ENCODE results near the gene DYNC2H1.

DYNC2H1 gene

DNA sequence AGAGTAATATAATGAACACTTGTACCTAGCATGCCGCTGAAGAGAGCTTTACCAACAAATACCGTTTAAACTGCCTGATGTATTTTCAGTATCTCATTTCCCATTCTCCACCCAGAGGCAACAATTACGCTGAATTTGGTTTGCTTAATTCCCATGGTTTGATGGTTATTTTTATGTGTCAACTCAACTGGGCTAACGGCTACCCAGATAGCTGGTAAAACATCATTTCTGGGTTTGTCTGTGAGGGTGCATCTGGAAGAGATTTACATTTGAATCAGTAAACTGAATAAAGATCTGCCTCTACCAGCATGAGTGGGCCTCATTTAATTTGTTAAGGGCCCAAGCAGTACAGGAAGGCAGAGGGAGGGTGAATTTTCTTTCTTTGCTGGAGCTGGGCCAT is 377.9 kb downstream of the DYNC2H1 start:
- Histone ChIP-seq H3K27ac (replicated peaks) (no peak overlapping the region), H3K27me3 (ENCODE audit: insufficient read depth, poor library complexity, severe bottlenecking) (no peaks in the 10 kb centered on the region), H3K4me3 (replicated peaks; ENCODE audit: insufficient read depth, low read length) (no peak overlapping the region)
- TF ChIP-seq, protein P1, sequence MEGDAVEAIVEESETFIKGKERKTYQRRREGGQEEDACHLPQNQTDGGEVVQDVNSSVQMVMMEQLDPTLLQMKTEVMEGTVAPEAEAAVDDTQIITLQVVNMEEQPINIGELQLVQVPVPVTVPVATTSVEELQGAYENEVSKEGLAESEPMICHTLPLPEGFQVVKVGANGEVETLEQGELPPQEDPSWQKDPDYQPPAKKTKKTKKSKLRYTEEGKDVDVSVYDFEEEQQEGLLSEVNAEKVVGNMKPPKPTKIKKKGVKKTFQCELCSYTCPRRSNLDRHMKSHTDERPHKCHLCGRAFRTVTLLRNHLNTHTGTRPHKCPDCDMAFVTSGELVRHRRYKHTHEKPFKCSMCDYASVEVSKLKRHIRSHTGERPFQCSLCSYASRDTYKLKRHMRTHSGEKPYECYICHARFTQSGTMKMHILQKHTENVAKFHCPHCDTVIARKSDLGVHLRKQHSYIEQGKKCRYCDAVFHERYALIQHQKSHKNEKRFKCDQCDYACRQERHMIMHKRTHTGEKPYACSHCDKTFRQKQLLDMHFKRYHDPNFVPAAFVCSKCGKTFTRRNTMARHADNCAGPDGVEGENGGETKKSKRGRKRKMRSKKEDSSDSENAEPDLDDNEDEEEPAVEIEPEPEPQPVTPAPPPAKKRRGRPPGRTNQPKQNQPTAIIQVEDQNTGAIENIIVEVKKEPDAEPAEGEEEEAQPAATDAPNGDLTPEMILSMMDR (IDR thresholded peaks at IDR 0.05; ENCODE audit: insufficient read depth, low read length) = no peak
- TF ChIP-seq, protein P2, sequence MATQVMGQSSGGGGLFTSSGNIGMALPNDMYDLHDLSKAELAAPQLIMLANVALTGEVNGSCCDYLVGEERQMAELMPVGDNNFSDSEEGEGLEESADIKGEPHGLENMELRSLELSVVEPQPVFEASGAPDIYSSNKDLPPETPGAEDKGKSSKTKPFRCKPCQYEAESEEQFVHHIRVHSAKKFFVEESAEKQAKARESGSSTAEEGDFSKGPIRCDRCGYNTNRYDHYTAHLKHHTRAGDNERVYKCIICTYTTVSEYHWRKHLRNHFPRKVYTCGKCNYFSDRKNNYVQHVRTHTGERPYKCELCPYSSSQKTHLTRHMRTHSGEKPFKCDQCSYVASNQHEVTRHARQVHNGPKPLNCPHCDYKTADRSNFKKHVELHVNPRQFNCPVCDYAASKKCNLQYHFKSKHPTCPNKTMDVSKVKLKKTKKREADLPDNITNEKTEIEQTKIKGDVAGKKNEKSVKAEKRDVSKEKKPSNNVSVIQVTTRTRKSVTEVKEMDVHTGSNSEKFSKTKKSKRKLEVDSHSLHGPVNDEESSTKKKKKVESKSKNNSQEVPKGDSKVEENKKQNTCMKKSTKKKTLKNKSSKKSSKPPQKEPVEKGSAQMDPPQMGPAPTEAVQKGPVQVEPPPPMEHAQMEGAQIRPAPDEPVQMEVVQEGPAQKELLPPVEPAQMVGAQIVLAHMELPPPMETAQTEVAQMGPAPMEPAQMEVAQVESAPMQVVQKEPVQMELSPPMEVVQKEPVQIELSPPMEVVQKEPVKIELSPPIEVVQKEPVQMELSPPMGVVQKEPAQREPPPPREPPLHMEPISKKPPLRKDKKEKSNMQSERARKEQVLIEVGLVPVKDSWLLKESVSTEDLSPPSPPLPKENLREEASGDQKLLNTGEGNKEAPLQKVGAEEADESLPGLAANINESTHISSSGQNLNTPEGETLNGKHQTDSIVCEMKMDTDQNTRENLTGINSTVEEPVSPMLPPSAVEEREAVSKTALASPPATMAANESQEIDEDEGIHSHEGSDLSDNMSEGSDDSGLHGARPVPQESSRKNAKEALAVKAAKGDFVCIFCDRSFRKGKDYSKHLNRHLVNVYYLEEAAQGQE (IDR thresholded peaks at IDR 0.05; ENCODE audit: insufficient replicate concordance, low read depth) = no peak
- TF ChIP-seq GABPA (IDR thresholded peaks at IDR 0.05; ENCODE audit: low read depth) (no peak), SPI1 (IDR thresholded peaks at IDR 0.05; ENCODE audit: borderline replicate concordance, low read depth) (no peak)
- no peak for DNase-seq (ENCODE audit: low read depth in 1 of 2, low spot score in 1 of 2)

DNA sequence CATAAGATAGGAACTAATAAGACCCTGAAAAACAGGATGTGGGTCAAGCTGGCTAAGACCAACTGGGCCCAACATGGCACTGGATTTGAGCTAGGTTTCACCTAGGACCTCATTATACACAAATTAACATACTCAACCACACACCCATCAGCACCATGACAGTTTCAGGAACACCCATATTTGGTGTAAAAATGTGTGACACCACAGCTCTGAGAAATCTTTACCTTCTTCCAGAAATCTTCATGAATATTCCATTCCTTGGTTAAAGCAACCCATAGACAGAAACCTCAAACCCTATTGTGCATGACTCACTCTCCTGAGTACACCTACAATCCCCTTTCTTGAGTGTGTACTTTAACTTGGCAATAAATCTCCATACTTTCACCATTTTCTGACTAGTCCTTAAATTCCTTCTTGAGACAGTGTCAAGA is 378.8 kb downstream of the DYNC2H1 start:
- no peak overlapping the region for H3K27ac ChIP-seq (replicated peaks)
- TF ChIP-seq SPI1 (IDR thresholded peaks at IDR 0.05; ENCODE audit: borderline replicate concordance, low read depth) = no peak
- TF ChIP-seq, protein P1 (IDR thresholded peaks at IDR 0.05; ENCODE audit: insufficient read depth, low read length) = no peak
- TF ChIP-seq, protein P2 (IDR thresholded peaks at IDR 0.05; ENCODE audit: insufficient replicate concordance, low read depth) = no peak
- no peak for TF ChIP-seq POLR2AphosphoS5 (IDR thresholded peaks at IDR 0.05; ENCODE audit: low read depth)
- no peak for TF ChIP-seq GABPA (IDR thresholded peaks at IDR 0.05; ENCODE audit: low read depth)
- H3K27me3 ChIP-seq (ENCODE audit: insufficient read depth, poor library complexity, severe bottlenecking) = no peaks in the 10 kb centered on the region
- DNase-seq (ENCODE audit: low read depth in 1 of 2, low spot score in 1 of 2) = no peak
- H3K4me3 ChIP-seq (replicated peaks; ENCODE audit: insufficient read depth, low read length) = no peak overlapping the region

DNA sequence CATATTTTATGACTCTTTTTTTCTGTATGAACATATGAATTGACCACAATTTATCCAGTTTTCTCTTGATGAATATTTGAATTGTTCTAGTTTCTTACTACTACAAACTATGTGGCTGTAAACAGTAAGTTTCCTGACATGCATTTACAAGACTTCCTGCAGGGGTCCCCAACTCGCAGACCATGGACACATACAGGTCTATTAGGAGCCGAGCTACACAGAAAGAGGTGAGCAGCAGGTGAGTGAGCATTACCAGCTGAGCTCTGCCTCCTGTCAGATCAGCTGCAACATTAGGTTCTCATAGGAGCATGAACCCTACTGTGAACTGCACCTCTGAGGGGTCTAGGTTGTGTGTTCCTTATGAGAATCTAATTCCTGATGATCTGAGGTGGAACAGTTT is 379.4 kb downstream of the DYNC2H1 start:
- no peak for DNase-seq (ENCODE audit: low read depth in 1 of 2, low spot score in 1 of 2)
- H3K27me3 ChIP-seq (ENCODE audit: insufficient read depth, poor library complexity, severe bottlenecking) = no peaks in the 10 kb centered on the region
- no peak overlapping the region for H3K27ac ChIP-seq (replicated peaks)
- no peak overlapping the region for H3K4me3 ChIP-seq (replicated peaks; ENCODE audit: insufficient read depth, low read length)
- TF ChIP-seq POLR2AphosphoS5 (IDR thresholded peaks at IDR 0.05; ENCODE audit: low read depth) = no peak
- TF ChIP-seq, protein P1 (IDR thresholded peaks at IDR 0.05; ENCODE audit: insufficient read depth, low read length) = no peak
- TF ChIP-seq GABPA (IDR thresholded peaks at IDR 0.05; ENCODE audit: low read depth) = no peak
- TF ChIP-seq SPI1 (IDR thresholded peaks at IDR 0.05; ENCODE audit: borderline replicate concordance, low read depth) = no peak
- TF ChIP-seq, protein P2 (IDR thresholded peaks at IDR 0.05; ENCODE audit: insufficient replicate concordance, low read depth) = no peak

Measured in HL-60 (cell line).